ENCODE measurements around the gene ELOVL6.
"Not testable (repeated sequence)": the region's sequence is repeated elsewhere in the genome, so short reads cannot be mapped to it uniquely, and the experiment has no call there.

The ELOVL6 gene

DNA sequence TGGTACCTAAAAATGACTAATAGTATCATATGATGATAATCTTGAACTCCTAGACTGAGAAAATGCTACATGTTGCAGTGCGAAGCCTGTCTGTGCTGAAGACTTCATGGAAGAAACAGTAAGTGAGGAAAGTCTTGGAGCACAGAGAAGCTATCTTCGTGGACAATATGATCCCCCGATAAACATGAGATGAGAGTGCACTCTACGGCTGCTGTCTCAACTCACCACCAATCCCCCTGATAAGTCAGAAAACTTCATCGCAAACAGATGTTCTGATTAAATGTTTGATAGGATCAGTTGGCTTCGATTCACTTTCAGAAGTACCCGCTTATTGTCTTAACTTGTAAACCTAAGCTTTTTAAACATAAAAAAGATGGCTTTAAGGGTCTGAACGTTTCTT lies 130.2 kb downstream of the ELOVL6 start:
- no peak for DNase-seq

DNA sequence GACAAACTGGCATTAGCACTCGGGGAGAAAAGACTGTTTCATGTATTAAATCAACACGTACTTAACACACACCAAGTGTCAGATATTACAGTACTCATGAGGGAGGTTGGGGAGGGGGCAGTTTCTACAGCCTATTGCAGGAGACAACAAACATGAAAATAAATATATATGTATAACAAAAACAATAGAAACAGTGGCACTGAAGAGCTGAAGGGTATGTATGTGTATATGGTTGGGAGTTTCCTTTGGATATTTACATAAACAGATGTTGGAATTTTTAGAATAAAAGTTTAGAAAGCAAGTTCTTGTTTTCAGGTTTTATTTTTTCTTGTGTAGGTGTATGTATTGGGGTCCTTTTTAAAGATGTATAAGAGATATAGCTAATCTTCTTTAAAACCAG lies 133.5 kb downstream of the ELOVL6 start:
- DNase-seq, result no peak

- no peak for DNase-seq
These were observed 134.1 kb downstream of the ELOVL6 start for GRCh38 chr4:110064295-110064694.

- DNase-seq, result no peak
These were observed 136.2 kb downstream of the ELOVL6 start for GRCh38 chr4:110062166-110062565.

DNA sequence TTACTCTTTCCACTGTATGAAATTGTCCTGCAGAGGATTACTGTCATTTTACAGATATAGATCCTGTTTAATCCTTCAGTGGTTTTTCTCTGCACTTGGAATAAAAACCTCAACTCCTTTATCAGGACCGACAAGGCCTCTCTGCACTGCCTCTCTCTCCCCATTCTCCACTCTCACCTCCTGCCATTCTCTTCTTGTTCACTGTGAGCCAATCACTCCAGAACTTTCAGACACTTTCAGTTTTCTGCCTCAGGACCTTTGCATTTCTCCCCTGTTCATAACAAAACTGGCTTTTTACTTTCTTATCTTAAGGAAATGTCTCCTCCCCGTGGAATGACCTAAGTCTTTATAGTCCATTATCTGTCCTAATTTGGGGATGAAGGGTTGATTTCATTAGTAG lies 137.3 kb downstream of the ELOVL6 start:
- no peak for DNase-seq

DNA sequence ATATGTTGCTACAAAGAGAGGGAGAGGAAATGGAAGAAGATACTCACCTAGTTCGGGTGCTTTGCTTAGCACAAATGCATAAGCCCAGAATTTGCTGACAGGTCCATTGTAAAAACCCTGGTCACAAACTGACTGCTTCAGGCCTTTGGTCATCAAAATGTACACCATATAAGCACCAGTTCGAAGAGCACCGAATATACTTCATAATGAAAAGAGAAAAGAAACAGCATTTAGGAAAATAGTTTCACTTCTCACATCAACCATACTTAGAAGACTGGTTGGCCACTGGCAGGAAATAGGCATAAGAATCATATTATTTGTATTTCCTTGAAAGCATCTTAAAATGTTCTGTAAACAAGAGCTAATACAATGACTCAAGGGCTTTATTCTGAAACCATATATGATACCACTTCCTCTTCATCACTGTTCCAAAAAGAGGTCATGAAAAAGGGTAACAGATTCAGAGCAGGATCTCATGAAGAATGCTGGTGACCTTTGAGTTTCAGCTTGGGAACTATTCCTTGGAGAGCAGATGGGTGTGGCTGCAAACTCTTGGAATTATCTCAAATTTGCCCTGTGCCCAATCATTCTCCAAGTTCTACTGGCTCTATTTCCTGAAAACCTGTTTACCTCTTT lies 138.7 kb downstream of the ELOVL6 start:
- no peak for DNase-seq

- no peak for DNase-seq
These were observed 139.7 kb downstream of the ELOVL6 start for GRCh38 chr4:110058677-110059076.

GRCh38 chr4:110055158-110055768 lies 143.2 kb downstream of the ELOVL6 start:
- peak; percentile 15 for DNase-seq

- DNase-seq, result peak; percentile 57
These were observed 148.2 kb downstream of the ELOVL6 start for GRCh38 chr4:110049951-110050925.

DNA sequence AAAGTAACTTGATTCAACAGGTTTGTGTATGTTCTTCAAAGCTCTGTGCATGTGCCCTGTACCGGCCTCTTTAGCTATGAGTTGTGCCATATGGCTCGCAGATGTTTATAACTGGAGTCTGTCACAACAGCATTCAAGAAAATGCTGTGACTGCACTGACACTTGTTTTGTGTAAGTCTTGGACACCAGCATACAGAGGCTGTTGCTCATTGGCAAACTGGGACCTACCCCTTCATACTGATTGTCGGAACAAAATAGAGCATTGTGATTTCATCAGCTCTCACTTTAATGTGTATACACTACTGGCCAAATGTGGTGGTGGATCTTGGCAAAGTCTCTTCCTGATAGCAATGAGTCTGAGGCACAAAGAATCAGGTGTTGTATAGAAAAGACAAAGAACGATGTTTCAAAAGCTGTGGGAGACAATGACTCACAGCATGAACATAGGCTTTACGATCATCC lies 151.8 kb downstream of the ELOVL6 start:
- no peak for DNase-seq

DNA sequence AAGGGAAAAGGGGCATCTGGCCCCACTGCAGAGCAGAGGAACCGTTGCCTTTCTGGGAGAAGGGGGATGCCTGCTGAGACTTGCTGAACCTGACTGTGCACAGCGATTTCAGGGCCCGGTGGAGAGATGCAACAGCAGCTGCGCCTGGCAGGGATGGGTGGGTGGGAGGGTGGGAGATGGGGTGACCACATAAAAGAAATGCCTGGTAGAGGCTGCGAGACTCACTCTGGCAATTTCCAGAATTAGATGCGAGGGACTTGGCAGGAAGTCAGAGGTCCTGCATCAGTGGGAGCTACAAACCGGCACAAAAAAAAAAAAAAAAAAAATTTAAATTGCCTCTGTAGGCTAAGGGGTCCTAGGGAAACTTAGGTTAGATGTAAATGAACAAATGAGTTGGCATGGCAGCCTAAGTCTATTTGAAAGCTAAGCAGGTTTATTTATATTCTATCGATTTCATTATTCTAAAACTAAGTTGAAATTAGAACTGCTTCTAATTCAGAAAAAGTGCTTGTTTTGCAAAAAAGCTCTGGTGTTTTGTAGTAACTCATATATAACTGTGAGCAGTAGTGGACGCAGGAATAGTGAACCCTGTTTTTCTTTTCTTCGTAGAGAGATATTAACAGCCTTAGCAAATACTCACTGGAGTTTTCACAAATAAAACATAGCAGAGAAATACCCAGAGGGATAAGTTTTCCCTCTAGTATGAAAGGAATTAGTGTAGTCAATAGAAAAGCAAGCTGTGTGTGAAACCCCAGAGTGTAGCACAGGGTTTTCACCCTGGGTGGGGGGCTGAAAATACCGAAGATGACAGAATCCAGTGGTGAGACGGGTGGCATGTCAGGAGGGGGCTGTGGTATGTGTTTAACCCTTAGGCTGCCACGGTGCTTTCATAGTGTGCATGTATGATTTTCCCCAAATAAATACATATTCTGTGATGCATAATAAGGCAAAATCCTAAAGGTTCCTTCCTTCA lies 155.6 kb downstream of the ELOVL6 start:
- DNase-seq, result no peak

GRCh38 chr4:110041735-110042134 lies 156.7 kb downstream of the ELOVL6 start:
- no peak for DNase-seq

- DNase-seq, result not testable (repeated sequence)
These were observed 159.3 kb downstream of the ELOVL6 start for GRCh38 chr4:110039164-110039563.

GRCh38 chr4:110034026-110034393 lies 164.4 kb downstream of the ELOVL6 start:
- no peak for DNase-seq

GRCh38 chr4:110033355-110034025 lies 164.9 kb downstream of the ELOVL6 start:
- DNase-seq, result no peak

- DNase-seq, result no peak
These were observed 165.8 kb downstream of the ELOVL6 start for GRCh38 chr4:110032603-110033002.

- DNase-seq, result no peak
These were observed 172.7 kb downstream of the ELOVL6 start for GRCh38 chr4:110025718-110026117.

GRCh38 chr4:110025056-110025455 lies 173.4 kb downstream of the ELOVL6 start:
- peak; percentile 32 for DNase-seq

DNA sequence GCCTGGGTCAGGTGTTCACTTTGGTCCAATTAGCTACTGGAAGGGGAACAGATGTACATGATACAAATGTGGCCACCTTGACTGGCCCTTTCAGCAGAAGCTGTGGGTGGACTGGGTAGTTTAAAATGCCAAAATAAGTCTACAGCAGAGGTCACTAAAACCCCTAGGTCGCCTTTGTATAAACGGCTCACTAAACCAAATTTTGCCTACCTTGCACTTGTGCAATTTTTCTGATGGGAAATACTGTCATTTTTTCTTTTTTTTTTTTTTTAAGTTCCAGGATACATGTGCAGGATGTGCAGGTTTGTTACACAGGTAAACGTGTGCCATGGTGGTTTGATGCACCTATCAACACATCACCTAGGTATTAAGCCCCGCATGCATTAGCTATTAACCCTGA lies 176.0 kb downstream of the ELOVL6 start:
- DNase-seq, result no peak

GRCh38 chr4:110020646-110021443 lies 177.6 kb downstream of the ELOVL6 start:
- DNase-seq, result no peak

GRCh38 chr4:110020139-110020538 lies 178.3 kb downstream of the ELOVL6 start:
- DNase-seq, result no peak
